ENCODE results near the gene HDAC8.

GRCh38 chrX:72366178-72366577 lies 206.5 kb downstream of the HDAC8 start:
- TF ChIP-seq, protein P1, sequence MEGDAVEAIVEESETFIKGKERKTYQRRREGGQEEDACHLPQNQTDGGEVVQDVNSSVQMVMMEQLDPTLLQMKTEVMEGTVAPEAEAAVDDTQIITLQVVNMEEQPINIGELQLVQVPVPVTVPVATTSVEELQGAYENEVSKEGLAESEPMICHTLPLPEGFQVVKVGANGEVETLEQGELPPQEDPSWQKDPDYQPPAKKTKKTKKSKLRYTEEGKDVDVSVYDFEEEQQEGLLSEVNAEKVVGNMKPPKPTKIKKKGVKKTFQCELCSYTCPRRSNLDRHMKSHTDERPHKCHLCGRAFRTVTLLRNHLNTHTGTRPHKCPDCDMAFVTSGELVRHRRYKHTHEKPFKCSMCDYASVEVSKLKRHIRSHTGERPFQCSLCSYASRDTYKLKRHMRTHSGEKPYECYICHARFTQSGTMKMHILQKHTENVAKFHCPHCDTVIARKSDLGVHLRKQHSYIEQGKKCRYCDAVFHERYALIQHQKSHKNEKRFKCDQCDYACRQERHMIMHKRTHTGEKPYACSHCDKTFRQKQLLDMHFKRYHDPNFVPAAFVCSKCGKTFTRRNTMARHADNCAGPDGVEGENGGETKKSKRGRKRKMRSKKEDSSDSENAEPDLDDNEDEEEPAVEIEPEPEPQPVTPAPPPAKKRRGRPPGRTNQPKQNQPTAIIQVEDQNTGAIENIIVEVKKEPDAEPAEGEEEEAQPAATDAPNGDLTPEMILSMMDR (IDR thresholded peaks at IDR 0.05), result no peak
- TF ChIP-seq POLR2A (IDR thresholded peaks at IDR 0.05), result no peak
- TF ChIP-seq EP300 (IDR thresholded peaks at IDR 0.05), result no peak

Measured in ovary (tissue), 3 donors.